HCT116 (cell line): ENCODE data around the gene ERFE. TPM values are rescaled to one million over a fixed set of nuclear protein-coding genes. Genes with fewer than 3 reads are reported as not detected.

ENCODE experiments used
- ATAC-seq: fragments of 200-7000 bp; cut with Tn5 transposase; 2 replicates; pipeline ENCODE4 v1.9.1; 2020; ENCODE audit warnings: mild to moderate bottlenecking, moderate library complexity
- BruUV-seq: library from RNA; stranded (reverse); fragments of 400-500 nt; replicated peaks from 2 replicates; lab custom pipeline; 2021; lab: Mats Ljungman, UMichigan
- CTCF ChIA-PET: fragments of 300-600 bp; sonication (Branson Sonifier 250); formaldehyde crosslinking; loops from one replicate; lab custom pipeline; 2021; ENCODE audit warnings: antibody characterized with exemption; lab: Charles Lee
- POLR2A ChIA-PET: fragments of 300-600, 350-600 bp; sonication (Branson Sonifier 250); formaldehyde crosslinking; loops from one replicate; lab custom pipeline; 2021; ENCODE audit warnings: antibody characterized with exemption; lab: Charles Lee
- RAD21 ChIA-PET, 2 experiments: fragments of 300-600 bp; sonication (Branson Sonifier 250); formaldehyde crosslinking; loops; one replicate each; lab custom pipeline; 2023; ENCODE audit warnings: low total read pairs in 2 of 2; ENCODE audit not compliant: uncharacterized antibody in 2 of 2, unreplicated experiment in 2 of 2, low non-redundant PET in 1 of 2; lab: Charles Lee
- DNase-seq: peaks from one replicate; pipeline ENCODE4 v3.0.0-alpha.2; 2010; ENCODE audit warnings: low read depth, low spot score
- H2AFZ ChIP-seq: fragments of 200-600 bp; shearing (Covaris generic), sonication (generic); 2 replicates; pipeline ENCODE4 v1.6.1; 2017; ENCODE audit warnings: low read depth, mixed run types, mixed read lengths, antibody characterized with exemption, low read length; ENCODE audit not compliant: poor library complexity, severe bottlenecking
- H3K27ac ChIP-seq: 2 replicates; pipeline ENCODE4 v1.5.1; 2012; ENCODE audit warnings: low read depth, low read length
- H3K27me3 ChIP-seq: fragments of 200-600 bp; sonication (generic); 2 replicates; pipeline ENCODE4 v1.6.1; 2016; ENCODE audit warnings: mixed run types, low read length, mixed read lengths; ENCODE audit not compliant: insufficient read depth
- H3K36me3 ChIP-seq, 2 experiments: fragments of 200-500 bp in 1 of 2; fragments of 200-600 bp in 1 of 2; sonication (Bioruptor generic) in 1 of 2; sonication (generic) in 1 of 2; 2 replicates each; pipeline versions ENCODE4 v1.5.1 to v1.6.1; 2014 to 2016; ENCODE audit warnings: low read length in 2 of 2, inconsistent platforms in 1 of 2, mixed read lengths in 1 of 2, mixed run types in 1 of 2; ENCODE audit not compliant: insufficient read depth in 2 of 2, control insufficient read depth in 1 of 2
- H3K4me1 ChIP-seq, 2 experiments: fragments of 200-600 bp in 1 of 2; sonication (generic) in 1 of 2; 2 replicates each; pipeline versions ENCODE4 v1.5.1 to v1.6.1; 2012 to 2017; ENCODE audit warnings: low read length in 2 of 2, inconsistent platforms in 1 of 2, mild to moderate bottlenecking in 1 of 2, mixed read lengths in 1 of 2, mixed run types in 1 of 2, moderate library complexity in 1 of 2; ENCODE audit not compliant: insufficient read depth in 2 of 2, control insufficient read depth in 1 of 2
- H3K4me2 ChIP-seq: fragments of 200-600 bp; sonication (generic); 2 replicates; pipeline ENCODE4 v1.6.1; 2017; ENCODE audit warnings: mixed run types, low read length, mixed read lengths
- H3K4me3 ChIP-seq, 2 experiments: fragments of 200-600 bp in 1 of 2; sonication (generic) in 1 of 2; replicated peaks in 1 of 2; 2 replicates each; pipeline ENCODE4 v1.5.1; 2011 to 2016; ENCODE audit warnings: low read length in 2 of 2, control low read depth in 1 of 2, low read depth in 1 of 2, mild to moderate bottlenecking in 1 of 2, mixed read lengths in 1 of 2, mixed run types in 1 of 2
- H3K79me2 ChIP-seq: fragments of 200-600 bp; sonication (generic); 2 replicates; pipeline ENCODE4 v1.6.1; 2017; ENCODE audit warnings: mild to moderate bottlenecking, mixed run types, low read length, moderate library complexity, mixed read lengths; ENCODE audit not compliant: insufficient read depth
- H3K9ac ChIP-seq: fragments of 200-600 bp; sonication (generic); 2 replicates; pipeline ENCODE4 v1.6.1; 2016; ENCODE audit warnings: low read length, mixed read lengths
- H3K9me2 ChIP-seq: fragments of 200-600 bp; sonication (generic), shearing (Covaris generic); 2 replicates; pipeline ENCODE4 v1.6.1; 2017; ENCODE audit warnings: mixed run types, mild to moderate bottlenecking, moderate library complexity; ENCODE audit not compliant: insufficient read depth
- H3K9me3 ChIP-seq, 2 experiments: fragments of 200-500 bp in 1 of 2; fragments of 200-600 bp in 1 of 2; sonication (Bioruptor generic) in 1 of 2; sonication (generic) in 1 of 2; 2 replicates each; pipeline ENCODE4 v1.6.1; 2014 to 2017; ENCODE audit warnings: low read length in 2 of 2, mixed read lengths in 2 of 2, inconsistent platforms in 1 of 2, low read depth in 1 of 2, mild to moderate bottlenecking in 1 of 2, mixed run types in 1 of 2, moderate library complexity in 1 of 2; ENCODE audit not compliant: control insufficient read depth in 1 of 2, insufficient read depth in 1 of 2
- H4K20me1 ChIP-seq: fragments of 200-600 bp; sonication (generic), shearing (Covaris generic); 2 replicates; pipeline ENCODE4 v1.6.1; 2017; ENCODE audit warnings: mixed run types, mild to moderate bottlenecking, moderate library complexity; ENCODE audit not compliant: insufficient read depth
- CBX3 ChIP-seq: IDR thresholded peaks from 2 replicates; pipeline ENCODE4 v1.6.1; 2012; ENCODE audit warnings: low read depth
- CEBPB ChIP-seq: IDR thresholded peaks from 2 replicates; pipeline ENCODE4 v1.6.1; 2012; ENCODE audit warnings: low read depth
- EZH2 ChIP-seq: fragments of 200-600 bp; sonication (generic); IDR thresholded peaks from 2 replicates; pipeline ENCODE4 v1.6.1; 2017; ENCODE audit warnings: antibody characterized with exemption, mixed run types
- EZH2phosphoT487 ChIP-seq: fragments of 200-600 bp; IDR thresholded peaks from 2 replicates; pipeline ENCODE4 v1.6.1; 2018; ENCODE audit warnings: antibody characterized with exemption, borderline replicate concordance
- FOSL1 ChIP-seq: IDR thresholded peaks from 2 replicates; pipeline ENCODE4 v1.6.1; 2012; ENCODE audit warnings: low read depth
- JUND ChIP-seq: IDR thresholded peaks from 2 replicates; pipeline ENCODE4 v1.6.1; 2012
- POLR2AphosphoS5 ChIP-seq: IDR thresholded peaks from 2 replicates; pipeline ENCODE4 v1.6.1; 2011; ENCODE audit warnings: mild to moderate bottlenecking, low read depth, low read length, moderate library complexity
- SIN3A ChIP-seq: IDR thresholded peaks from 2 replicates; pipeline ENCODE4 v1.6.1; 2012; ENCODE audit warnings: low read depth
- SP1 ChIP-seq: IDR thresholded peaks from 2 replicates; pipeline ENCODE4 v1.6.1; 2012; ENCODE audit warnings: low read depth
- TCF7L2 ChIP-seq: IDR thresholded peaks from 2 replicates; pipeline ENCODE4 v1.7.0; 2011; ENCODE audit warnings: borderline replicate concordance, inconsistent platforms; ENCODE audit not compliant: insufficient read depth, insufficient read length; ENCODE audit errors: extremely low read depth
- YY1 ChIP-seq: IDR thresholded peaks from 2 replicates; pipeline ENCODE4 v1.6.1; 2011; ENCODE audit warnings: low read length, low read depth, moderate library complexity, mild to moderate bottlenecking; ENCODE audit not compliant: insufficient replicate concordance; ENCODE audit errors: extremely low read depth
- ZNF274 ChIP-seq: fragments of 200-500 bp; sonication (Bioruptor generic); IDR thresholded peaks from 2 replicates; pipeline ENCODE4 v1.6.1; 2014; ENCODE audit warnings: mild to moderate bottlenecking, low read depth, low read length, inconsistent platforms
- intact Hi-C: fragments of 100-400 bp; cut with micrococcal nuclease; formaldehyde crosslinking; loops from 2 replicates; pipeline ENCODE4 v1.10.0; 2022
- total RNA-seq: library from RNA; stranded (reverse); gene quantifications from one replicate; pipeline ENCODE4 v1.2.1, GENCODE V29; 2021; ENCODE audit not compliant: unreplicated experiment
- TF ChIP-seq, protein P1 (sequence below): IDR thresholded peaks from 2 replicates; pipeline ENCODE4 v1.6.1; 2012
- TF ChIP-seq, protein P2 (sequence below): IDR thresholded peaks from 2 replicates; pipeline ENCODE4 v1.6.1; 2012
- TF ChIP-seq, protein P3 (sequence below), 3 experiments: fragments of 200-600 bp in 1 of 3; sonication (generic) in 1 of 3; IDR thresholded peaks in 2 of 3; conservative IDR thresholded peaks in 1 of 3; 2 replicates each; pipeline ENCODE4 v1.5.1; 2012 to 2017; ENCODE audit warnings: low read depth in 2 of 3, low read length in 2 of 3, antibody characterized with exemption in 1 of 3, borderline replicate concordance in 1 of 3, control low read depth in 1 of 3, mild to moderate bottlenecking in 1 of 3, mixed read lengths in 1 of 3, mixed run types in 1 of 3, moderate library complexity in 1 of 3; ENCODE audit not compliant: insufficient read depth in 1 of 3
- TF ChIP-seq, protein P4 (sequence below): IDR thresholded peaks from 2 replicates; pipeline ENCODE4 v1.6.1; 2011; ENCODE audit warnings: mild to moderate bottlenecking, low read length, moderate library complexity; ENCODE audit not compliant: insufficient replicate concordance; ENCODE audit errors: extremely low read depth

The ERFE gene
- total RNA-seq, 1 experiment from 2014 or later: 17.3 TPM

DNA sequence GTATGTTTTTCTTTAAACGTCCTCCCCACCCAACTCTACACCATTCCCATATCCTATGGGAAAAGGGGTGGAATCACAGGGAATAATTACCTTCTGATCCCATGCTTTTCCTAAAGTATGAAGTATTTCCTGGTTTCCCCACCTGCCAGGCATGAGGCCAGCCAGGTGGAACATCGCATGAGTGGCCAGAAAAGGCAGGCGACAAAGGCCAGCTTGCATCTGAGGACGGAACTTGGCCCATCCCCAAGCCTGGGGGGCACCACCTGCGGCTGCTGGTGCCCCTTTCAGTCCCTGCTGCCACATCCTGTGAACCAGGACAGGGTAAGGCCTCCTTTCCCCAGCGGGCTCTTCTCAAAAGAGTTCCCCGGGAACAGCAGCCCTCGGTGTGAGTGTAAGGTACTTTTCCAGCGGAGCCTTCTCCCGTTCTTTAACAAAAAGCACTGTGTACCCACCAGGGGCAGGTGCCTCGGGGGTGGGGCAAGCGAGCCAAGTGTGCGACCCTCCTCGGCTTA, 1.2 kb upstream of the ERFE start:
- Histone ChIP-seq H3K9me3 (no peaks in the 10 kb centered on the region), H4K20me1 (no peaks in the 10 kb centered on the region), H3K4me3 (no peak overlapping the region), H3K79me2 (no peaks in the 10 kb centered on the region), H3K36me3 (no peaks in the 10 kb centered on the region), H3K9ac (no peak overlapping the region), H3K27ac (no peak overlapping the region), H2AFZ (no peak overlapping the region), H3K4me1 (peaks cover 4 to 12% of the 10 kb centered on the region in 2 experiments; a peak in 3 of 4 replicates)
- intact Hi-C loops: no loop called here
- no peak for DNase-seq
- RAD21 ChIA-PET: no interaction called here
- no peak for TF ChIP-seq SIN3A
- TF ChIP-seq, all 23 proteins: peak for 0
- no peaks in the 10 kb centered on the region for H3K27me3 ChIP-seq
- no peak overlapping the region for H3K4me2 ChIP-seq
- POLR2A ChIA-PET: no interaction called here
- no peak for ATAC-seq
- no TSS peak for BruUV-seq
- CTCF ChIA-PET: no interaction called here
- H3K9me2 ChIP-seq: no peaks in the 10 kb centered on the region

DNA sequence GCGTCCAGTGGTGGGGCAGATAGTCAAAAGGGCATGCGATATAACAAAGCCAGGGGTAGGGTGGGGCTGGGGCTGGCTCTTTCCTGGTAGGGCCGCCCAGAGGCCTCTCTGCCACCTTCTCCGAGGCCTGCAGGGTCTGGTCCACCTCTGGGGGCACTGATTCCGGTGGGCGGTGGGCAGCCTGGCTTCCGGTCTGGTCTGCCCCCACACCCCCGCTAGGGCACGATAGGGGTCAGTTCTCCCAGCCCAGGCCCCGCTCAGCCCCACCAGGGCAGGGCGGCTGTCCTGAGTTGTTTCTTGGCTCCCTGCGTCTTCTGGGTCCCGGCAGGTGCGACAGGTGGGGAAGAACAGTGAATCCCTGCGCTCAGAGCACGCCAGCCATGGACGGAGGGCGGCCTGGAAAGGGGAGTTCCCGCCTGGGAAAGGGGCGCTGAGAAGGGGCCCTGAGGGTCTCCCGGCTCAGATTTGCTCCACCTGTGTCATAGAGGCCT, 707 bp upstream of the ERFE start:
- Histone ChIP-seq H3K27ac (no peak overlapping the region), H4K20me1 (no peaks in the 10 kb centered on the region), H3K36me3 (no peaks in the 10 kb centered on the region), H3K4me2 (peak overlapping the region; percentile 28; the same call in 1 of the 2 replicates), H2AFZ (no peak overlapping the region), H3K9ac (no peak overlapping the region), H3K27me3 (no peaks in the 10 kb centered on the region), H3K9me3 (no peaks in the 10 kb centered on the region), H3K79me2 (no peaks in the 10 kb centered on the region), H3K9me2 (no peaks in the 10 kb centered on the region), H3K4me1 (peaks cover 4 to 12% of the 10 kb centered on the region in 2 experiments; a peak in 3 of 4 replicates), H3K4me3 (no peak overlapping the region)
- ChIA-PET RAD21 (no interaction called here), CTCF (no interaction called here), POLR2A (no interaction called here)
- TF ChIP-seq SP1 (no peak), EZH2 (no peak), ZNF274 (no peak), EZH2phosphoT487 (no peak), TCF7L2 (no peak), POLR2AphosphoS5 (no peak), CBX3 (no peak), CEBPB (no peak), YY1 (no peak), JUND (no peak), FOSL1 (no peak)
- TF ChIP-seq, protein P1, sequence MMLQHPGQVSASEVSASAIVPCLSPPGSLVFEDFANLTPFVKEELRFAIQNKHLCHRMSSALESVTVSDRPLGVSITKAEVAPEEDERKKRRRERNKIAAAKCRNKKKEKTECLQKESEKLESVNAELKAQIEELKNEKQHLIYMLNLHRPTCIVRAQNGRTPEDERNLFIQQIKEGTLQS: no peak
- TF ChIP-seq, protein P2, sequence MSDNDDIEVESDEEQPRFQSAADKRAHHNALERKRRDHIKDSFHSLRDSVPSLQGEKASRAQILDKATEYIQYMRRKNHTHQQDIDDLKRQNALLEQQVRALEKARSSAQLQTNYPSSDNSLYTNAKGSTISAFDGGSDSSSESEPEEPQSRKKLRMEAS: no peak
- TF ChIP-seq, protein P3, sequence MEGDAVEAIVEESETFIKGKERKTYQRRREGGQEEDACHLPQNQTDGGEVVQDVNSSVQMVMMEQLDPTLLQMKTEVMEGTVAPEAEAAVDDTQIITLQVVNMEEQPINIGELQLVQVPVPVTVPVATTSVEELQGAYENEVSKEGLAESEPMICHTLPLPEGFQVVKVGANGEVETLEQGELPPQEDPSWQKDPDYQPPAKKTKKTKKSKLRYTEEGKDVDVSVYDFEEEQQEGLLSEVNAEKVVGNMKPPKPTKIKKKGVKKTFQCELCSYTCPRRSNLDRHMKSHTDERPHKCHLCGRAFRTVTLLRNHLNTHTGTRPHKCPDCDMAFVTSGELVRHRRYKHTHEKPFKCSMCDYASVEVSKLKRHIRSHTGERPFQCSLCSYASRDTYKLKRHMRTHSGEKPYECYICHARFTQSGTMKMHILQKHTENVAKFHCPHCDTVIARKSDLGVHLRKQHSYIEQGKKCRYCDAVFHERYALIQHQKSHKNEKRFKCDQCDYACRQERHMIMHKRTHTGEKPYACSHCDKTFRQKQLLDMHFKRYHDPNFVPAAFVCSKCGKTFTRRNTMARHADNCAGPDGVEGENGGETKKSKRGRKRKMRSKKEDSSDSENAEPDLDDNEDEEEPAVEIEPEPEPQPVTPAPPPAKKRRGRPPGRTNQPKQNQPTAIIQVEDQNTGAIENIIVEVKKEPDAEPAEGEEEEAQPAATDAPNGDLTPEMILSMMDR (IDR thresholded peaks at IDR 0.05 in 2 of 3, conservative IDR thresholded peaks at IDR 0.05 in 1 of 3; ENCODE audit: borderline replicate concordance in 1 of 3, insufficient read depth in 1 of 3, low read depth in 2 of 3, low read length in 2 of 3): no peak
- TF ChIP-seq, protein P4, sequence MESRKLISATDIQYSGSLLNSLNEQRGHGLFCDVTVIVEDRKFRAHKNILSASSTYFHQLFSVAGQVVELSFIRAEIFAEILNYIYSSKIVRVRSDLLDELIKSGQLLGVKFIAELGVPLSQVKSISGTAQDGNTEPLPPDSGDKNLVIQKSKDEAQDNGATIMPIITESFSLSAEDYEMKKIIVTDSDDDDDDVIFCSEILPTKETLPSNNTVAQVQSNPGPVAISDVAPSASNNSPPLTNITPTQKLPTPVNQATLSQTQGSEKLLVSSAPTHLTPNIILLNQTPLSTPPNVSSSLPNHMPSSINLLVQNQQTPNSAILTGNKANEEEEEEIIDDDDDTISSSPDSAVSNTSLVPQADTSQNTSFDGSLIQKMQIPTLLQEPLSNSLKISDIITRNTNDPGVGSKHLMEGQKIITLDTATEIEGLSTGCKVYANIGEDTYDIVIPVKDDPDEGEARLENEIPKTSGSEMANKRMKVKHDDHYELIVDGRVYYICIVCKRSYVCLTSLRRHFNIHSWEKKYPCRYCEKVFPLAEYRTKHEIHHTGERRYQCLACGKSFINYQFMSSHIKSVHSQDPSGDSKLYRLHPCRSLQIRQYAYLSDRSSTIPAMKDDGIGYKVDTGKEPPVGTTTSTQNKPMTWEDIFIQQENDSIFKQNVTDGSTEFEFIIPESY: no peak
- no TSS peak for BruUV-seq
- no peak for ATAC-seq
- DNase-seq: no peak
- intact Hi-C loops: no loop called here
